Coronary artery (tissue), 2 donors: ENCODE results near the gene NAXE.

Source experiments
- DNase-seq: peaks from one replicate; pipeline ENCODE4 v3.0.0-alpha.2; 2017; ENCODE audit warnings: low spot score
- H3K27ac ChIP-seq, 2 donors: fragments of 200-600 bp; sonication (generic); one replicate each; pipeline ENCODE4 v1.5.1; 2016 to 2019
- H3K4me3 ChIP-seq: fragments of 200-600 bp; sonication (generic); 2 replicates; pipeline ENCODE4 v1.5.1; 2016; ENCODE audit warnings: mild to moderate bottlenecking, moderate library complexity
- CTCF ChIP-seq: fragments of 200-600 bp; sonication (generic); IDR thresholded peaks from one replicate; pipeline ENCODE4 v1.5.1; 2019; ENCODE audit warnings: antibody characterized with exemption

Gene NAXE

GRCh38 chr1:156592910-156593660, 1.5 kb downstream of the NAXE start:
- Histone ChIP-seq H3K27ac (peak overlapping the region in 1 of 2 donors; percentile 88), H3K4me3 (no peak overlapping the region)
- no peak for TF ChIP-seq CTCF
- DNase-seq, result no peak

- DNase-seq, result no peak
- H3K4me3 ChIP-seq, result no peak overlapping the region
- no peak for TF ChIP-seq CTCF
- H3K27ac ChIP-seq, result no peak overlapping the region
These were observed 2.0 kb downstream of the NAXE start for GRCh38 chr1:156593661-156593989.

DNA sequence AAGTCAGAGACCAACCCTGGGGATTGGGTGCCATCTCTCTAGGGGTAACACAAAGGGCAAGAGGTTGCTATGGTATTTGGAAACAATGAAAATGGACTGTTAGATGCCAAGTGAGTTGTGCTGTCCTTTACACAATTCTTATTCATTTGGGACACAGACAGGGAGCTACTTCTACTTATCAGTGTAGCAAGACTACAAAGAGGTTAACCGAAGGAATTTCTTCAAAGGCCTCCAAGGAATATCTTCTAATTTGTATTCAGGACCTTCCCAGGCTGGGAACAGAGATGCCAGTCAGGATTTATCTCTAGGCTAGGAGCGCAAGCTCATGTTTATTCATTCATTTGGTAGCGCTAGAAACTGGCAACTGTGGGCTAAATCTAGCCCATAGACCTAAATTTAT, 2.6 kb downstream of the NAXE start:
- Histone ChIP-seq H3K27ac (no peak overlapping the region), H3K4me3 (no peak overlapping the region)
- DNase-seq, result no peak
- TF ChIP-seq CTCF, result no peak

- H3K4me3 ChIP-seq, result no peak overlapping the region
- DNase-seq, result no peak
- no peak for TF ChIP-seq CTCF
- H3K27ac ChIP-seq, result no peak overlapping the region
These were observed 3.4 kb downstream of the NAXE start for GRCh38 chr1:156595016-156595415.

GRCh38 chr1:156596426-156596825, 4.8 kb downstream of the NAXE start:
- TF ChIP-seq CTCF, result no peak
- H3K27ac ChIP-seq, result no peak overlapping the region
- H3K4me3 ChIP-seq, result no peak overlapping the region
- DNase-seq, result no peak

DNA sequence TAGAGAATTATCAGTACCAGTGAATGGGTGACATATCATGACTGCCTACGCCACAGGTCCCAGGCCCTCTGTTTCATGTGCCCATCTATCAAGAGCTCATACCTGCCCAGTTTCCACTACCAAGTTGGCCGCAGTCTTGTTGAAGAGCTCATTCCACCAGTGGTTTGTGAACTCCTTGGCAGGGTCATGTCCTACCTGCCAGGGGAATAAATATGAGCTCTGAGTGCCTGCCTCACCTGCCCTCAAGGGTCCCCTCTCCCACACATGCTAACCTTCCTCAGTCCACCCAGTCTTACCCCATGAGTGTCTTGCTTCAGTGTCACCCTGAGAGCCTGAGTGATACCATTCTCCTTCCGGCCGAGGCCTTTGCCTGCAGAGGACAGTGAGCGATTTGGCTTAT, 6.5 kb downstream of the NAXE start:
- TF ChIP-seq CTCF, result no peak
- no peak overlapping the region for H3K4me3 ChIP-seq
- no peak overlapping the region for H3K27ac ChIP-seq
- no peak for DNase-seq

GRCh38 chr1:156598731-156599432, 7.3 kb downstream of the NAXE start:
- no peak for DNase-seq
- TF ChIP-seq CTCF, result no peak
- no peak overlapping the region for H3K4me3 ChIP-seq
- H3K27ac ChIP-seq, result no peak overlapping the region
